ENCODE data around the gene BRD1.
"Not testable (repeated sequence)": the region's sequence is repeated elsewhere in the genome, so short reads cannot be mapped to it uniquely, and the experiment has no call there.

BRD1 gene

GRCh38 chr22:49783036-49783746, 44.5 kb downstream of the BRD1 start:
- no peak for DNase-seq (ENCODE audit: low spot score)

GRCh38 chr22:49781886-49782285, 45.8 kb downstream of the BRD1 start:
- DNase-seq (ENCODE audit: low spot score): not testable (repeated sequence)

- no peak for DNase-seq (ENCODE audit: low spot score)
Observed at GRCh38 chr22:49781289-49781782, 46.3 kb downstream of the BRD1 start.

- DNase-seq (ENCODE audit: low spot score): no peak
Observed at GRCh38 chr22:49780698-49781288, 46.9 kb downstream of the BRD1 start.

GRCh38 chr22:49779853-49780697, 47.6 kb downstream of the BRD1 start:
- no peak for DNase-seq (ENCODE audit: low spot score)

GRCh38 chr22:49779211-49779610, 48.5 kb downstream of the BRD1 start:
- no peak for DNase-seq (ENCODE audit: low spot score)

GRCh38 chr22:49777569-49778249, 50.0 kb downstream of the BRD1 start:
- no peak for DNase-seq (ENCODE audit: low spot score)

GRCh38 chr22:49776891-49777290, 50.8 kb downstream of the BRD1 start:
- no peak for DNase-seq (ENCODE audit: low spot score)

- DNase-seq (ENCODE audit: low spot score): no peak
Observed at GRCh38 chr22:49775867-49776511, 51.7 kb downstream of the BRD1 start.

- no peak for DNase-seq (ENCODE audit: low spot score)
Observed at GRCh38 chr22:49775191-49775866, 52.3 kb downstream of the BRD1 start.

GRCh38 chr22:49774499-49775151, 53.0 kb downstream of the BRD1 start:
- DNase-seq (ENCODE audit: low spot score): no peak

GRCh38 chr22:49774046-49774445, 53.6 kb downstream of the BRD1 start:
- DNase-seq (ENCODE audit: low spot score): no peak

GRCh38 chr22:49773531-49773930, 54.1 kb downstream of the BRD1 start:
- DNase-seq (ENCODE audit: low spot score): no peak

GRCh38 chr22:49772692-49773091, 55.0 kb downstream of the BRD1 start:
- DNase-seq (ENCODE audit: low spot score): no peak

GRCh38 chr22:49771266-49772065, 56.2 kb downstream of the BRD1 start:
- no peak for DNase-seq (ENCODE audit: low spot score)

- no peak for DNase-seq (ENCODE audit: low spot score)
Observed at GRCh38 chr22:49770547-49771265, 57.0 kb downstream of the BRD1 start.

GRCh38 chr22:49769691-49770546, 57.8 kb downstream of the BRD1 start:
- DNase-seq (ENCODE audit: low spot score): no peak
